GM20431 (cell line): ENCODE data around the gene UBE2S.
"Not testable (repeated sequence)": the region's sequence is repeated elsewhere in the genome, so short reads cannot be mapped to it uniquely, and the experiment has no call there.

Experiments
- in situ Hi-C: fragments of 300-500 bp; cut with MseI, MboI; formaldehyde crosslinking; loops from one replicate; pipeline ENCODE4 v1.15.0; 2020; ENCODE audit warnings: low sequenced_read_pairs; ENCODE audit not compliant: unreplicated experiment

UBE2S gene

DNA sequence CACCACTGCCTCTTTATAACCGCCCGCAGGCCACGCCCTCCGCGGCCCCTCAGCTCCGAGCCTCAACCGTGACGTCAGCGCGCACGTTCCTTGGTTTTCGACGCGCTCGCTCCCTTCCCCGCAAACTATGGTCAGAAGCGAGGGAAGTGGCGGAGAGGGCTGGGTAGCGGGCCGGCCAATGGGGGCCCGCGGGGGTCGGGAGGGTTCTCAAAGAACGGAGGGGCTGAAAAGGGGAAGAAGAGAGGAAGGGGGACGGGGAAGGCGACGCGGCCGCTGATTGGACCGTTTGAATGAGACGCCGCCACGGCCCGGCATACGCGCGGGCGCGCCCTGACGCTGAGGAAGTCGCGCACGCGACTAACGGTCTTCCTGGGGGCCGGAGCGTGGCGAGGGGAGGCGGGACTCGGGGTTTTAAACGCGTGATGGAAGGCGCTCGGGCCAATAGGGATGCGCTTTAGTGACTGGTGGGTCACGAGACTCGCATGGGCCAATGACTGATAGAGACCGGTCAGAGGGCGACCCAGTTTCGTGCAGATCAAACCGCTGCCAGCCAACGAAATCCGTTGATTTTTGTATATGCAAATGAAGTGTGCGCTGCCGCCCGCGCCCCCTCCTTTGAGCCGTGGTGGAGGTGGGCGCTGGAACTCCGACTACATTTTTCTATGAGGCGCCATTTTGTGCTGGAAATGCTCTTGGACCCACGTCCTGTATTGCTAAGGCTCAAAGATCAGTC lies 378 bp upstream of the UBE2S start:
- in situ Hi-C loops: no loop called here

DNA sequence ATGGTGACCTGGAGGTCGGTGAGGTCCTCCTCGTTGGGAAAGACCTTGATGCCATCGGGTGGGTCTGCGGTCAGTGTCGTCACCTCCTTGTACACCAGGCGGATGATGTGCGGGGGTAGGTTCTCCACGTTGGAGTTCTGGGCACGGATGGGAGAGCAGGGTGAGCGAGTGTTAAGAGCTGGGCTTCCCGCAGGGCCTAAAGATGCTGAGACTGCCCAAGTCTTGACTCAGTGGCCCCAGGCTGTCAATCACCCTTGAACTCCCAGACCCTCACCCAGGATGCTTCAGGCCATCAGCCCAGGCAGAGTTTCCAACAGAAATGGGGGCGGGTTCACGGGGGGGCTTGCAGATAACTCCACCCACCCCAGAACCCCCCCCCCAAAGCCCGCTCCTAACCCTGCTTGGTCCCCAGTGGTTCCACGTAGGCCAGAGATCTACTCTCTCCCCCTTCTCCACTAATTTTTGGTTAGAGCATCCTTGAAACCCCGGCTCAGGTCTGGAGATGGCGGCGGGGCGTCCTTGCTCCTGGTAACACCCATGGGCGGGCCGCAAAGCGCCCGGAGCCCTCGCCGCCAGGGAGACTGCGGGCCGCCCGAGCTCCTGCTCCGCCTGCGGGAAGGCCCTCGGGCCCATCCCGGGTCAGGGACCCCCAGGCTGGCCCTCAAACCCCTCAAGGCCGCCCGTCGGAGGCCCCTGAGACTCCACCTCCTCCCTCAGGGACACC lies 600 bp downstream of the UBE2S start:
- in situ Hi-C loops: no loop called here

- in situ Hi-C loops: no loop called here
Measured at GRCh38 chr19:55406091-55406825, 1.3 kb downstream of the UBE2S start.

GRCh38 chr19:55405638-55406037 lies 1.9 kb downstream of the UBE2S start:
- in situ Hi-C loops: no loop called here

DNA sequence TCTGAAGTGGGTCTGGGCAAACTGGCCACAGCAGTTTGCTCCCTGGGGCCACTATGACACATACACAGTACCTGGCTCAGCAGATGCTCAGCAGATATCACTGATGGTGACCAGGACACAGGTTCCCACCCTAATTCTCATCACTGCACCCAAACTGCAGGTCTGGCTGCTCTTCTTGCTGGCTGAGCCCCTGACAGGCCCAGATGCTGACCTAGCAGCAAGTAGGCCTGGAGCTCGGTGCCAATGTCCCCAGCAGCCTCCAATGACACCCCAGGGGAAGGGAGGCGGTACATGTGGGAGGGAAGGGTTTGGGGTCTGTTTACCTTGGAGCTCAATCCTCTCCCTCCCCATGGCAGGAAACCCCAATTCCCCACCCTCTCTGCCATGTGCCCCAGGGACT lies 5.1 kb downstream of the UBE2S start:
- in situ Hi-C loops: no loop called here

GRCh38 chr19:55401390-55401789 lies 6.2 kb downstream of the UBE2S start:
- in situ Hi-C loops: not testable (repeated sequence)

DNA sequence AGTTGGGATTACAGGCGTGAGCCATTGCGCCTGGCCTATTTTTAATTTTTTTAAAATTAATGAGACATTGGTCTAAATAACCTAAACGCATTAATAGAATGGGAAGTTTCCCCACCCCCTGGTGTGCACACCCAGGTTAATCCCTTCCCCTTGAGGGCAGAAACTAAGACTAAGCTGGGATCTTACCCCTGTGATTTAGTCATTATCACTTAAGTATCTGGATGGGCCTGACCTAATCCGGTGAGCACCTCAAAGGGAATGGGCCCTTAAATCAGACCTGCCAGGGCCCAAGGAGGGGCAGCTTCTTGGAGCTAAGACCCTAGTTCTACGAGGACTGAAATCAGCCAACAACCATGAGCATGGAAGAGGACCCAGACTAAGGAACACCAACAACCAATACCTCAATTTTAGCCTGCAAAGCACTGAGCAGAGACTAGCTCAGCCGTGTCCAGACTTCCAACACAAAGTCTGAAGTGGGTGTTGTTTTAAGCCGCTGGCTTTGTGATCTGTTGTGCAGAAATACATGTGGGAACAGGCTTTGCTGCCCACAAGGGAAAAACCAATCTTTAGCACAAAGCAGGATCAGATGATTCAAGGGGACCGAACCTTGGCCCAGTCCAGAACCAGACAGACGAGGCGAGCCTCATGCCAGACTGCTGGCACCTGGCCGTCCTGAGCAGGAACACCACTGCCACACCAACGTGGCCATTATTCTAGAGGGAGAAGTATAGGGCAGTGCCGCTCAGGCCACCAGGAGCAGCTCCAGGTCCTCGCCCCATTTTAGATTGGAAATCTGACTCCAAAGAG lies 7.1 kb downstream of the UBE2S start:
- in situ Hi-C loops: no loop called here

- in situ Hi-C loops: no loop called here
Measured at GRCh38 chr19:55398200-55398925, 9.2 kb downstream of the UBE2S start.

DNA sequence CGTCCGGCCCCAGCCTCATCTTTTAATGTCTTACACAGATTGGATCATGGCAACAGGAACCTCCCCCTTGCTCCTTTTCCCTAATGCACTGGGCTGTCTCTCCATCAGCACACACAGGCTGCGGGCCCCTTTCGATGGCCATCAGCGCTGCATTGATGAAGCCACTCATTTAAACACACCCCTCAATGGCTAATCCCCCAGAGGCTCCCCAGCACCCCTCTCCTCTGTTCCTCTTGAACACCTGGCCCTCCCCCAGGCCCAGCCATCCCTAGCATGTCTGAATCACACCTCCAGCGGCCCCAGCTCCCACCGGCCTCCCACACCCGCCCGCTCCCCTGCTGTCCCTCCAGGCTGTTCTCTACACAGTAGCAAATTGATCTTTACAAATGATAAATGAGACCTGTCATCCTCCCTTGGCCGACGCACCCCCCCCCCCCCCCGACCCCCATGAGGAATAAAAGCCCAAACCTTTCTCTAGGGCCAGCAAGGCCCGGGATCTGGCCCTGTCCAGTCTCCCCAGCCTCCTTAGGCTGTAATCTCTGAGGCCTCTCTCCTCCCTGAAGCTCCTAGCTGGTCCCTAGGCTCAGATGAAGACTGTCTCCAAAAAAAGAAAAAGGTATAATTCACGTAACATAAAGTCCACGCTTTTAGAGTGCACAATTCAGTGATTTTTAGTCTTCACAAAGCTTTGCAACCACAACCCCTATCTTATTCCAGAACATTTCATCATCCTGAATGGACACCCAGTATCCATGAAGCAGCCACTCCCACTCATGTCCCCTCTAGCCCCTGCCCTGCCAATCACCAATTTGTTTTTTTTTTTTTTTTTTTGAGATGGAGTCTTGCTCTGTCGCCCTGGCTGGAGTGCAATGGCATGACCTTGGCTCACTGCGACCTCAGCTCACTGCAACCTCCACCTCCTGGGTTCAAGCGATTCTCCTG lies 14.5 kb downstream of the UBE2S start:
- in situ Hi-C loops: no loop called here

DNA sequence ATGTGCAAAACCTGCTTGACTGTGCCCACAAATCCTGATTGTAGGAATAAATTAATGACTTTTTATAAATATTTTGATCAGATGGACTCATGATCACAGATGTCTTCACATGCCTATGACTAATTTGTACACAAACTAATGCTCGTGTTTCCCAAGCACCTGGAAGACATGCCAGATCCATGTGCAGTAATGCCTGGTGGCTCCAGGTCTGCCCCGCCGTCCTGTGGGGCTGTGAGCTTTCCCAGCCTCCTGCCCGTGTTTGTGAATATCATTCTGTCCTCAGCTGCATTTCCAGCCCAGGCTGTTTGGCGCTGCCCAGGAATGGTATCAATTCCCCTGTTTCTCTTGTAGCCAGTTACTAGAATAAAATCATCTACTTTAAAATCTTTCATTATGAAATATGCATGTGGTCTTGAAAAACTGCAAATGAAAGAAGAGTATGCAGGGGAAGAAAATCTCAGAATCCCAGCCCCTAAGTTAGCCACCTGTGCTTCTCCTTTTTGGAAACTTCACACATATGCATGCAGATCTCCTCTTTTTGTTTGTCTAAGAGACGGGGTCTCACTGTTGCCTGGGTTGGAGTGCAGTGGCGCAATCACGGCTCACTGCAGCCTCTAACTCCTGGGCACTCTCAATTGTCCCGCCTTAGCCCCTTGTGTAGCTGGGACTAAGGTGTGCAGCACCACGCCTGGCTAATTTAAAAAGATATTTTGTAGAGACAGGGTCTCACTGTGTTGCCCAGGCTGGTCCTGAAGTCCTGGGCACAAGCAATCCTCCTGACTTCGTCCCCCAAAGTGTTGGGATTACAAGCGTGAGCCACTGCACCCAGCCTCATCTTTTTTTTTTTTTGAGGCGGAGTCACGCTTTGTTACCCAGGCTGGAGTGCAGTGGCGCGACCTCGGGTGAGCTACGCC lies 15.6 kb downstream of the UBE2S start:
- in situ Hi-C loops: no loop called here

DNA sequence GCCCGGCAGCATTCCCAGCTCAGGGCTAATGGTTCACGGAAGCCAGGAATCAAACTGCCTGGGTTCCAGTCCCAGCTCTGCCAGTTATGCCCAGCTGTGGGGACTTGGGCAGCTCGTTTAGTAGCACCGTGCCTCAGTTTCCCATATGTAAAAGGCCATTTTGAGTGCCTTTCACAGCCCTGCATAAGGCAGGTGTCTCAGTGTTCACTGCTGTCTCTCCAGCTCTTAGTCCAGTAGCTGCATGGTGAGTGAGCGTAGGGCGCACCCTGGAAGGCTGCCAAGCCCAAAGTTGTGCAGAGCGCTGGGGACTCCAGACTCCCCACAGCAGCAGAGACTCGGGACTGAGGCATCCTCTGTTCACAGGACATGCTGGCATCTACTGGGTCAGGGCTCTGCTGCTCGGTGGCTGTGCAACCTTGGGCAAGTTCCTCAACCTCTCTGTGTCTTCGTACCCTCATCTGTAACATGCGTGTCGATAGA lies 16.4 kb downstream of the UBE2S start:
- in situ Hi-C loops: no loop called here

GRCh38 chr19:55390461-55390880 lies 17.1 kb downstream of the UBE2S start:
- in situ Hi-C loops: no loop called here

DNA sequence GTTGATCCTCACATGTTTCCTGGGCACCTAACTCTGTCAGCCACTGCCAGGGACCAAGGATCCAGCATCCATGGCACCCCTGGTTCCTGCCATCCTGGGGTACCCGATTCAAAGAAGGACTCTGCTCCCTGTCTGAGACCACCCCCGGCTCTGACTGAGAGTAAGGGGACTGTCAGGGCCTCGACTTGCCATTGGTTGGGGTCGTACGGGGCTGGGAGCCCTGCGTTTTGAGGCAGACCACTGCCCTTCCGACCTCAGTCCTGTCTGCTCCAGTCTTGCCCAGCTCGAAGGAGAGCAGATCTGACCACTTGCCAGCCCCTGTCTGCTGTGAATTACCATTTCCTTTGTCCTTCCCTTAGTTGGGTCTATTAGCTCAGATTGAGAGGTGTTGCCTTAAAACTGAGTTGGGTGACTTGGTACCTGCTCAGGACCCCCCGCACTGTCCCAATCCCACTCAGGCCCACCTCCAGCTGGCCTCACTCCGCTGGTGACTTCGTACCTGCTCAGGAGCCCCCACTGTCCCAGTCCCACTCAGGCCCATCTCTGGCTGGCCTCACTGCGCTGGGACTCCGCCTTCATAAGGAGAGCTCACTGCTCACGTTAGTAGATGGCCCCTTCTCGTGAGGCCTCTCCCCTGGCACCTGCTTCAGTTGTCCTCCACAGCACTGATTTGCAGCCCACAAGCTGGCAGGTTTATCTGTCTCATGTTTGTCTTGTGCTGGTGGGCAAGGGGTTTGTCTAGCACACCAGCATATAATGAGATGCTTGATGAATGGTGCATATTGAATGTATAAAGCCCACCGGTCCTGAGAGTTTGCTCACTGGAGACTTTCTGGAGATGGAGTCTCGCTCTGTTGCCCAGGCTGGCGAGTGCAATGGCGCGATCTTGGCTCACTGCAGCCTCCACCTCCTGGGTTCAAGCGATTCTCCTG lies 17.9 kb downstream of the UBE2S start:
- in situ Hi-C loops: no loop called here

GRCh38 chr19:55387736-55388497 lies 19.7 kb downstream of the UBE2S start:
- in situ Hi-C loops: no loop called here

- in situ Hi-C loops: no loop called here
Measured at GRCh38 chr19:55386493-55386971, 21.1 kb downstream of the UBE2S start.
